Left lung (tissue), 10 donors: ENCODE results near the gene GPC6. TPM values are rescaled to one million over a fixed set of nuclear protein-coding genes. Genes with fewer than 3 reads are reported as not detected.

Experiments used
- ATAC-seq: fragments of 200-7000 bp; cut with Tn5 transposase; one replicate; pipeline ENCODE4 v1.9.1; 2020; ENCODE audit warnings: moderate library complexity
- DNase-seq, 4 donors: peaks; one replicate each; pipeline ENCODE4 v3.0.0-alpha.2; 2013 to 2020
- H3K27ac ChIP-seq, 2 donors: fragments of 200-600 bp; sonication (generic) in 1 of 2; one replicate each; pipeline versions ENCODE4 v1.5.0 to v1.8.0; 2020 to 2021
- H3K27me3 ChIP-seq, 2 donors: fragments of 200-600 bp; sonication (generic) in 1 of 2; one replicate each; pipeline versions ENCODE4 v1.5.0 to v1.8.0; 2020 to 2021
- H3K36me3 ChIP-seq, 2 donors: fragments of 200-600 bp; sonication (generic) in 1 of 2; one replicate each; pipeline versions ENCODE4 v1.5.0 to v1.8.0; 2020 to 2021
- H3K4me1 ChIP-seq, 2 donors: fragments of 200-600 bp; one replicate each; pipeline ENCODE4 v1.8.0; 2021
- H3K4me3 ChIP-seq, 2 donors: fragments of 200-600 bp; sonication (generic) in 1 of 2; one replicate each; pipeline versions ENCODE4 v1.5.0 to v1.8.0; 2020 to 2021; ENCODE audit warnings: mild to moderate bottlenecking in 1 of 2
- H3K9me3 ChIP-seq, 2 donors: fragments of 200-600 bp; sonication (generic) in 1 of 2; one replicate each; pipeline versions ENCODE4 v1.5.0 to v1.8.0; 2020 to 2021
- intact Hi-C, 2 donors: fragments of 100-400 bp; cut with DNase I; formaldehyde crosslinking; loops; one replicate each; pipeline versions ENCODE4 v1.11.2 to v1.14.2; 2022
- polyA plus RNA-seq, 6 donors: library from polyadenylated mRNA; unstranded; fragments of 120-200 nt; gene quantifications; one replicate each; pipeline ENCODE4 v1.2.1, GENCODE V29; 2013; ENCODE audit not compliant: insufficient read length in 6 of 6
- total RNA-seq, 2 donors: library from RNA; stranded (reverse); fragmentation: NEBNext Ultra II Directional; extraction: Animal tissue kit (Norgen Biotek cat#: 25700); gene quantifications; one replicate each; pipeline ENCODE4 v1.2.1, GENCODE V29; 2021
- TF ChIP-seq, protein P1 (sequence below), 2 donors: fragments of 200-600 bp; sonication (generic) in 1 of 2; IDR thresholded peaks; one replicate each; pipeline versions ENCODE4 v1.5.0 to v1.8.0; 2021; ENCODE audit warnings: antibody characterized with exemption in 2 of 2
- donor health status: DM: no; HTN: yes; CAD: no.
- donor health status: DM: no; HTN: no; CAD: no.

The GPC6 gene
- total and polyA plus RNA-seq, 8 donors = 9.6 to 25.8 (median 21.1) TPM

DNA sequence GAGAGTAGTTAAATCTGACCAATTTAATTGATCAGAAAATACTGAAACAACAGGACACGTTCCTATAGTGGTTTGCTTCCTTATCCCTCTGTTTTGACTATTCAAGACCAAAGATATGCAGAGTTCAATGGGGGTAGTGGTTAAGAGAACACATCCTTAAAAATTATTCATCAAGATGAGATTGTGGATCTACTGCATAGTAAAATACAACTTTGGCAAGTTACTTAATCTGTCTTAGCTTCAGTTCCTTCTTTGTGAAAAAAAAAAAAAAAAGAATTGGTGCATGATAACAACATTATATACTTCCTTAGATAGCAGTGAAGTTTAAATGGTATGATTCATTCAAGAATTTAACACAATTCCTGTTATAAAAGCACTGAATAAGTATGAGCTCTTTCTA, 700.8 kb downstream of the GPC6 start:
- no peak for ATAC-seq
- TF ChIP-seq, protein P1, sequence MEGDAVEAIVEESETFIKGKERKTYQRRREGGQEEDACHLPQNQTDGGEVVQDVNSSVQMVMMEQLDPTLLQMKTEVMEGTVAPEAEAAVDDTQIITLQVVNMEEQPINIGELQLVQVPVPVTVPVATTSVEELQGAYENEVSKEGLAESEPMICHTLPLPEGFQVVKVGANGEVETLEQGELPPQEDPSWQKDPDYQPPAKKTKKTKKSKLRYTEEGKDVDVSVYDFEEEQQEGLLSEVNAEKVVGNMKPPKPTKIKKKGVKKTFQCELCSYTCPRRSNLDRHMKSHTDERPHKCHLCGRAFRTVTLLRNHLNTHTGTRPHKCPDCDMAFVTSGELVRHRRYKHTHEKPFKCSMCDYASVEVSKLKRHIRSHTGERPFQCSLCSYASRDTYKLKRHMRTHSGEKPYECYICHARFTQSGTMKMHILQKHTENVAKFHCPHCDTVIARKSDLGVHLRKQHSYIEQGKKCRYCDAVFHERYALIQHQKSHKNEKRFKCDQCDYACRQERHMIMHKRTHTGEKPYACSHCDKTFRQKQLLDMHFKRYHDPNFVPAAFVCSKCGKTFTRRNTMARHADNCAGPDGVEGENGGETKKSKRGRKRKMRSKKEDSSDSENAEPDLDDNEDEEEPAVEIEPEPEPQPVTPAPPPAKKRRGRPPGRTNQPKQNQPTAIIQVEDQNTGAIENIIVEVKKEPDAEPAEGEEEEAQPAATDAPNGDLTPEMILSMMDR (IDR thresholded peaks at IDR 0.05) = no peak

DNA sequence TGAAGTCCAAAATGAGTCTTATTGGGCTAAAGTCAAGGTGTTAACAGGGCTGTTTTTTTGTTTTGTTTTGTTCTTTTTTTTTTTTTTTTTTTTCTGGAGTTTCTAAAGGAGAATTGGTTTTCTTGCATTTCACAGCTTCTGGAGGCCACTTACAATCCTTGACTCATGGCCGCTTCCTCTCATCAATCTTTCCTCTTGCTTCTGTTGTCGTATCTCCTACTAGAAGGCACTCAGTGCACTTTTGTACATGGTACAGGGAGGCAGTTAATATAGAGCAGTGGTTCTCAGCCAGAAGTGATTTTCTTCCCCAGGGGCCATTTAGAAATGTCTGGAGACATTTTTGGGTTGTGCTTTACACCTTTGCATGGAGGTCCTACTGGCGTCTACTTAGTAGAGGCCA, 706.3 kb downstream of the GPC6 start:
- Histone ChIP-seq H3K27me3 (no peaks in the 10 kb centered on the region), H3K4me1 (no peaks in the 10 kb centered on the region), H3K4me3 (no peak overlapping the region), H3K9me3 (peaks cover 0 to 2% of the 10 kb centered on the region in 2 donors), H3K36me3 (no peaks in the 10 kb centered on the region), H3K27ac (no peak overlapping the region)
- TF ChIP-seq, protein P1 (IDR thresholded peaks at IDR 0.05) = no peak
- intact Hi-C loops = no loop called here
- DNase-seq (no peak), ATAC-seq (no peak)

More for the DNA sequence above, 700.8 kb downstream of the GPC6 start:
- Histone ChIP-seq H3K4me3 (no peak overlapping the region), H3K27me3 (no peaks in the 10 kb centered on the region), H3K27ac (no peak overlapping the region), H3K4me1 (no peaks in the 10 kb centered on the region), H3K9me3 (no peaks in the 10 kb centered on the region), H3K36me3 (no peaks in the 10 kb centered on the region)
- no peak for DNase-seq
- intact Hi-C loops = no loop called here

DNA sequence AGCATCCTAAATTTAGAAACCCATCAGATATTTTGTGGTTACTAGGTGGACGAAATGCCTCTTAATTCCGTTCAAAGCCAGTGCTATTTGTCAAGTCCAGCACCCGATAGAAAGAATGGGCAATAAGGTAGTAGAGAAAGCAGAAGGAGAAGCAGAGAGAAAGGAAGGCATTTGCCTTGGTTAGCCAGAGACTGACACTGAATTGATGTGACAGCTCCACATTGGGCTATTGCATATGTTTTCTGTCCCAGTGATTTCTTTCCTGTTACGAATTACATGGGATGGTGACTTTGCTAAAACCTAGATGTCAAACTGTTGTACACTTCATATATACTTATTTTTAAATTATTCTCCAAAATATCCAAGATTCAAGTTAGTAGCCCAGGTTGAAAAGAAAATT, 710.3 kb downstream of the GPC6 start:
- Histone ChIP-seq H3K27ac (no peak overlapping the region), H3K27me3 (no peaks in the 10 kb centered on the region), H3K36me3 (no peaks in the 10 kb centered on the region), H3K4me3 (no peak overlapping the region), H3K9me3 (peaks cover 0 to 2% of the 10 kb centered on the region in 2 donors), H3K4me1 (no peaks in the 10 kb centered on the region)
- intact Hi-C loops = no loop called here
- DNase-seq (no peak), ATAC-seq (no peak)
- TF ChIP-seq, protein P1 (IDR thresholded peaks at IDR 0.05) = no peak

DNA sequence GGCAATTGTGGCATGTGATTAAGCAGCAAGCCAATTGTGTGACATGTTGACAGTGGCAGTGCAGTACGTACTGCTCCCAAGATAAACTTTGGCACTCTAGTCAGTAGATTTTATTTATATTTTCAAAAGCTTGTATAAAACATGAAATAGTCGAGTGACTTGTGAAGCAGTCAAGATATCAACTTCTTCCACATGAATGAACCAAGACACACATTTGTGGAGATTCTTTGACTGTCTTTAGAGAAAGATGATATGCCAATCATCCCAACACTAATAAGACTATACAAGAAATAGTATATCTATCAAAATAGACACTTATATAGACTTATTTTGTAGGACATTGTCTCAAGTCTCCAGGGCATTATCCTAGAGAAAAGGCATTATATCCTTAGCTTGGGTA, 714.8 kb downstream of the GPC6 start:
- Histone ChIP-seq H3K27me3 (no peaks in the 10 kb centered on the region), H3K4me3 (no peak overlapping the region), H3K36me3 (no peaks in the 10 kb centered on the region), H3K27ac (no peak overlapping the region), H3K4me1 (no peaks in the 10 kb centered on the region), H3K9me3 (no peaks in the 10 kb centered on the region)
- ATAC-seq = no peak
- intact Hi-C loops = no loop called here
- DNase-seq = no peak
- TF ChIP-seq, protein P1 (IDR thresholded peaks at IDR 0.05) = no peak

DNA sequence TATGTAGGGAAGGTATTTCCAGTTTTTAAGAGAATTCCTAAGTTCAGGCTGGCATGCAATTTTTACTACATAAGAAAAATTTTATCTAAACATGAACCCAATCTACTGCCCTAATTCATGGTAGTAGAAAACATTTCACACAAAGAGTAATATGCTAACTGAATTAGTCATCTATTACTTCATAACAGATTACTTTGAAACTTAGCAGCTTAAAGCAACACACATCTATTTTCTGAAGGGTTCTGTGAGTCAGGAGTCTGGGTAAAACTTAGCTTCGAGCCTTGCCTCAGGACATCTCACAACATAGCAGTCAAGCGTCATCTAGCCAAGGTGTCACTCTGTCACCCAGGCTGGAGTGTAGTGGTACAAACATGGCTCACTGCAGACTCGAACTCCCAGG, 715.4 kb downstream of the GPC6 start:
- Histone ChIP-seq H3K27me3 (no peaks in the 10 kb centered on the region), H3K4me1 (no peaks in the 10 kb centered on the region), H3K36me3 (no peaks in the 10 kb centered on the region), H3K9me3 (no peaks in the 10 kb centered on the region), H3K4me3 (no peak overlapping the region), H3K27ac (no peak overlapping the region)
- TF ChIP-seq, protein P1 (IDR thresholded peaks at IDR 0.05) = no peak
- no peak for DNase-seq
- no peak for ATAC-seq
- intact Hi-C loops = no loop called here
